HCT116 (cell line): ENCODE measurements around the gene MYPN. TPM values are rescaled to one million over a fixed set of nuclear protein-coding genes. Genes with fewer than 3 reads are reported as not detected.
A peak's percentile ranks its signal among the peaks of the same experiment; 100 is the strongest.

Experiments used
- ATAC-seq: fragments of 200-7000 bp; cut with Tn5 transposase; 2 replicates; pipeline ENCODE4 v1.9.1; 2020; ENCODE audit warnings: mild to moderate bottlenecking, moderate library complexity
- BruUV-seq: library from RNA; stranded (reverse); fragments of 400-500 nt; replicated peaks from 2 replicates; lab custom pipeline; 2021; lab: Mats Ljungman, UMichigan
- CTCF ChIA-PET: fragments of 300-600 bp; sonication (Branson Sonifier 250); formaldehyde crosslinking; loops from one replicate; lab custom pipeline; 2021; ENCODE audit warnings: antibody characterized with exemption; lab: Charles Lee
- POLR2A ChIA-PET: fragments of 300-600, 350-600 bp; sonication (Branson Sonifier 250); formaldehyde crosslinking; loops from one replicate; lab custom pipeline; 2021; ENCODE audit warnings: antibody characterized with exemption; lab: Charles Lee
- RAD21 ChIA-PET, 2 experiments: fragments of 300-600 bp; sonication (Branson Sonifier 250); formaldehyde crosslinking; loops; one replicate each; lab custom pipeline; 2023; ENCODE audit warnings: low total read pairs in 2 of 2; ENCODE audit not compliant: uncharacterized antibody in 2 of 2, unreplicated experiment in 2 of 2, low non-redundant PET in 1 of 2; lab: Charles Lee
- DNase-seq: peaks from one replicate; pipeline ENCODE4 v3.0.0-alpha.2; 2010; ENCODE audit warnings: low read depth, low spot score
- H2AFZ ChIP-seq: fragments of 200-600 bp; shearing (Covaris generic), sonication (generic); 2 replicates; pipeline ENCODE4 v1.6.1; 2017; ENCODE audit warnings: low read depth, mixed run types, mixed read lengths, antibody characterized with exemption, low read length; ENCODE audit not compliant: poor library complexity, severe bottlenecking
- H3K27ac ChIP-seq: 2 replicates; pipeline ENCODE4 v1.5.1; 2012; ENCODE audit warnings: low read depth, low read length
- H3K27me3 ChIP-seq: fragments of 200-600 bp; sonication (generic); 2 replicates; pipeline ENCODE4 v1.6.1; 2016; ENCODE audit warnings: mixed run types, low read length, mixed read lengths; ENCODE audit not compliant: insufficient read depth
- H3K36me3 ChIP-seq, 2 experiments: fragments of 200-500 bp in 1 of 2; fragments of 200-600 bp in 1 of 2; sonication (Bioruptor generic) in 1 of 2; sonication (generic) in 1 of 2; 2 replicates each; pipeline versions ENCODE4 v1.5.1 to v1.6.1; 2014 to 2016; ENCODE audit warnings: low read length in 2 of 2, inconsistent platforms in 1 of 2, mixed read lengths in 1 of 2, mixed run types in 1 of 2; ENCODE audit not compliant: insufficient read depth in 2 of 2, control insufficient read depth in 1 of 2
- H3K4me1 ChIP-seq, 2 experiments: fragments of 200-600 bp in 1 of 2; sonication (generic) in 1 of 2; 2 replicates each; pipeline versions ENCODE4 v1.5.1 to v1.6.1; 2012 to 2017; ENCODE audit warnings: low read length in 2 of 2, inconsistent platforms in 1 of 2, mild to moderate bottlenecking in 1 of 2, mixed read lengths in 1 of 2, mixed run types in 1 of 2, moderate library complexity in 1 of 2; ENCODE audit not compliant: insufficient read depth in 2 of 2, control insufficient read depth in 1 of 2
- H3K4me2 ChIP-seq: fragments of 200-600 bp; sonication (generic); 2 replicates; pipeline ENCODE4 v1.6.1; 2017; ENCODE audit warnings: mixed run types, low read length, mixed read lengths
- H3K4me3 ChIP-seq, 2 experiments: fragments of 200-600 bp in 1 of 2; sonication (generic) in 1 of 2; replicated peaks in 1 of 2; 2 replicates each; pipeline ENCODE4 v1.5.1; 2011 to 2016; ENCODE audit warnings: low read length in 2 of 2, control low read depth in 1 of 2, low read depth in 1 of 2, mild to moderate bottlenecking in 1 of 2, mixed read lengths in 1 of 2, mixed run types in 1 of 2
- H3K79me2 ChIP-seq: fragments of 200-600 bp; sonication (generic); 2 replicates; pipeline ENCODE4 v1.6.1; 2017; ENCODE audit warnings: mild to moderate bottlenecking, mixed run types, low read length, moderate library complexity, mixed read lengths; ENCODE audit not compliant: insufficient read depth
- H3K9ac ChIP-seq: fragments of 200-600 bp; sonication (generic); 2 replicates; pipeline ENCODE4 v1.6.1; 2016; ENCODE audit warnings: low read length, mixed read lengths
- H3K9me2 ChIP-seq: fragments of 200-600 bp; sonication (generic), shearing (Covaris generic); 2 replicates; pipeline ENCODE4 v1.6.1; 2017; ENCODE audit warnings: mixed run types, mild to moderate bottlenecking, moderate library complexity; ENCODE audit not compliant: insufficient read depth
- H3K9me3 ChIP-seq, 2 experiments: fragments of 200-500 bp in 1 of 2; fragments of 200-600 bp in 1 of 2; sonication (Bioruptor generic) in 1 of 2; sonication (generic) in 1 of 2; 2 replicates each; pipeline ENCODE4 v1.6.1; 2014 to 2017; ENCODE audit warnings: low read length in 2 of 2, mixed read lengths in 2 of 2, inconsistent platforms in 1 of 2, low read depth in 1 of 2, mild to moderate bottlenecking in 1 of 2, mixed run types in 1 of 2, moderate library complexity in 1 of 2; ENCODE audit not compliant: control insufficient read depth in 1 of 2, insufficient read depth in 1 of 2
- H4K20me1 ChIP-seq: fragments of 200-600 bp; sonication (generic), shearing (Covaris generic); 2 replicates; pipeline ENCODE4 v1.6.1; 2017; ENCODE audit warnings: mixed run types, mild to moderate bottlenecking, moderate library complexity; ENCODE audit not compliant: insufficient read depth
- CEBPB ChIP-seq: IDR thresholded peaks from 2 replicates; pipeline ENCODE4 v1.6.1; 2012; ENCODE audit warnings: low read depth
- EGR1 ChIP-seq: IDR thresholded peaks from 2 replicates; pipeline ENCODE4 v1.6.1; 2012; ENCODE audit warnings: low read depth
- EZH2phosphoT487 ChIP-seq: fragments of 200-600 bp; IDR thresholded peaks from 2 replicates; pipeline ENCODE4 v1.6.1; 2018; ENCODE audit warnings: antibody characterized with exemption, borderline replicate concordance
- POLR2AphosphoS5 ChIP-seq: IDR thresholded peaks from 2 replicates; pipeline ENCODE4 v1.6.1; 2011; ENCODE audit warnings: mild to moderate bottlenecking, low read depth, low read length, moderate library complexity
- SRF ChIP-seq: IDR thresholded peaks from 2 replicates; pipeline ENCODE4 v1.6.1; 2012; ENCODE audit warnings: low read depth
- intact Hi-C: fragments of 100-400 bp; cut with micrococcal nuclease; formaldehyde crosslinking; loops from 2 replicates; pipeline ENCODE4 v1.10.0; 2022
- total RNA-seq: library from RNA; stranded (reverse); gene quantifications from one replicate; pipeline ENCODE4 v1.2.1, GENCODE V29; 2021; ENCODE audit not compliant: unreplicated experiment
- TF ChIP-seq, protein P1 (sequence below): IDR thresholded peaks from 2 replicates; pipeline ENCODE4 v1.6.1; 2011; ENCODE audit warnings: mild to moderate bottlenecking, low read length, moderate library complexity; ENCODE audit not compliant: insufficient replicate concordance; ENCODE audit errors: extremely low read depth
- TF ChIP-seq, protein P2 (sequence below), 3 experiments: fragments of 200-600 bp in 1 of 3; sonication (generic) in 1 of 3; IDR thresholded peaks in 2 of 3; conservative IDR thresholded peaks in 1 of 3; 2 replicates each; pipeline ENCODE4 v1.5.1; 2012 to 2017; ENCODE audit warnings: low read depth in 2 of 3, low read length in 2 of 3, antibody characterized with exemption in 1 of 3, borderline replicate concordance in 1 of 3, control low read depth in 1 of 3, mild to moderate bottlenecking in 1 of 3, mixed read lengths in 1 of 3, mixed run types in 1 of 3, moderate library complexity in 1 of 3; ENCODE audit not compliant: insufficient read depth in 1 of 3
- TF ChIP-seq, protein P3 (sequence below): IDR thresholded peaks from 2 replicates; pipeline ENCODE4 v1.6.1; 2012; ENCODE audit warnings: low read depth

Gene MYPN
- total RNA-seq, 1 experiment from 2014 or later: 0.34 TPM

DNA sequence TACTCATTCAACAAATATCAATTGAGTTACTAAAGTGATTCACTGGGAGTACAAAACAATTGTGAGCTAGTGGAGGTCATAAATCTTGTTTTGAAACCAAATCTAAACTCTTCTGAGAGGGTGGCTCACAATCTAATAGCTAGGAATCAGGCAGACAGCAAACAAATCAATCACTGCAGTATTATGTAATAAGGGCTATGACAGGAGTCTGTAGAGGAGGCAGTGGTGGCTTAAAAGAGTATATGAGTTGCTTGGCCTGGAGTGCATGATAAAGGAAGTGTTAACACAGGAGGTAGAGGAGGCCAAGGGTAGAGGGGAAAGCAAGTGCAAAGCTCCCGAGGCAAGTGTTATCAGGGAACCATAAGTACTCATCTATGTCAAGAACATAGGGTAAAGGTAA, 16.5 kb downstream of the MYPN start:
- DNase-seq (no peak), ATAC-seq (no peak)
- Histone ChIP-seq H3K79me2 (no peaks in the 10 kb centered on the region), H3K9me2 (no peaks in the 10 kb centered on the region), H3K4me1 (no peaks in the 10 kb centered on the region), H3K27me3 (no peaks in the 10 kb centered on the region), H2AFZ (no peak overlapping the region), H3K36me3 (no peaks in the 10 kb centered on the region), H3K9ac (no peak overlapping the region), H3K4me3 (no peak overlapping the region), H3K4me2 (no peak overlapping the region), H3K27ac (no peak overlapping the region), H4K20me1 (no peaks in the 10 kb centered on the region), H3K9me3 (no peaks in the 10 kb centered on the region)
- ChIA-PET RAD21 (no interaction called here), POLR2A (interaction anchor here (0.6 kb wide), 1 partner anchor 1052 kb away, joined by 3 read pairs; no protein-coding TSS in a partner anchor), CTCF (no interaction called here)
- no TSS peak for BruUV-seq
- intact Hi-C loops: no loop called here
- TF ChIP-seq, protein P1, sequence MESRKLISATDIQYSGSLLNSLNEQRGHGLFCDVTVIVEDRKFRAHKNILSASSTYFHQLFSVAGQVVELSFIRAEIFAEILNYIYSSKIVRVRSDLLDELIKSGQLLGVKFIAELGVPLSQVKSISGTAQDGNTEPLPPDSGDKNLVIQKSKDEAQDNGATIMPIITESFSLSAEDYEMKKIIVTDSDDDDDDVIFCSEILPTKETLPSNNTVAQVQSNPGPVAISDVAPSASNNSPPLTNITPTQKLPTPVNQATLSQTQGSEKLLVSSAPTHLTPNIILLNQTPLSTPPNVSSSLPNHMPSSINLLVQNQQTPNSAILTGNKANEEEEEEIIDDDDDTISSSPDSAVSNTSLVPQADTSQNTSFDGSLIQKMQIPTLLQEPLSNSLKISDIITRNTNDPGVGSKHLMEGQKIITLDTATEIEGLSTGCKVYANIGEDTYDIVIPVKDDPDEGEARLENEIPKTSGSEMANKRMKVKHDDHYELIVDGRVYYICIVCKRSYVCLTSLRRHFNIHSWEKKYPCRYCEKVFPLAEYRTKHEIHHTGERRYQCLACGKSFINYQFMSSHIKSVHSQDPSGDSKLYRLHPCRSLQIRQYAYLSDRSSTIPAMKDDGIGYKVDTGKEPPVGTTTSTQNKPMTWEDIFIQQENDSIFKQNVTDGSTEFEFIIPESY: no peak
- TF ChIP-seq POLR2AphosphoS5: no peak
- TF ChIP-seq, protein P2, sequence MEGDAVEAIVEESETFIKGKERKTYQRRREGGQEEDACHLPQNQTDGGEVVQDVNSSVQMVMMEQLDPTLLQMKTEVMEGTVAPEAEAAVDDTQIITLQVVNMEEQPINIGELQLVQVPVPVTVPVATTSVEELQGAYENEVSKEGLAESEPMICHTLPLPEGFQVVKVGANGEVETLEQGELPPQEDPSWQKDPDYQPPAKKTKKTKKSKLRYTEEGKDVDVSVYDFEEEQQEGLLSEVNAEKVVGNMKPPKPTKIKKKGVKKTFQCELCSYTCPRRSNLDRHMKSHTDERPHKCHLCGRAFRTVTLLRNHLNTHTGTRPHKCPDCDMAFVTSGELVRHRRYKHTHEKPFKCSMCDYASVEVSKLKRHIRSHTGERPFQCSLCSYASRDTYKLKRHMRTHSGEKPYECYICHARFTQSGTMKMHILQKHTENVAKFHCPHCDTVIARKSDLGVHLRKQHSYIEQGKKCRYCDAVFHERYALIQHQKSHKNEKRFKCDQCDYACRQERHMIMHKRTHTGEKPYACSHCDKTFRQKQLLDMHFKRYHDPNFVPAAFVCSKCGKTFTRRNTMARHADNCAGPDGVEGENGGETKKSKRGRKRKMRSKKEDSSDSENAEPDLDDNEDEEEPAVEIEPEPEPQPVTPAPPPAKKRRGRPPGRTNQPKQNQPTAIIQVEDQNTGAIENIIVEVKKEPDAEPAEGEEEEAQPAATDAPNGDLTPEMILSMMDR (IDR thresholded peaks at IDR 0.05 in 2 of 3, conservative IDR thresholded peaks at IDR 0.05 in 1 of 3; ENCODE audit: borderline replicate concordance in 1 of 3, insufficient read depth in 1 of 3, low read depth in 2 of 3, low read length in 2 of 3): no peak

GRCh38 chr10:68128015-68128414, 18.7 kb downstream of the MYPN start:
- CTCF ChIA-PET: no interaction called here
- no TSS peak for BruUV-seq
- Histone ChIP-seq H3K4me3 (no peak overlapping the region), H3K27me3 (no peaks in the 10 kb centered on the region), H4K20me1 (no peaks in the 10 kb centered on the region), H3K9me3 (no peaks in the 10 kb centered on the region), H3K9me2 (no peaks in the 10 kb centered on the region), H2AFZ (peak overlapping the region; percentile 11), H3K4me1 (no peaks in the 10 kb centered on the region), H3K4me2 (no peak overlapping the region), H3K36me3 (no peaks in the 10 kb centered on the region), H3K9ac (no peak overlapping the region), H3K27ac (no peak overlapping the region), H3K79me2 (no peaks in the 10 kb centered on the region)
- POLR2A ChIA-PET: no interaction called here
- RAD21 ChIA-PET: no interaction called here
- DNase-seq (no peak), ATAC-seq (no peak)
- intact Hi-C loops: no loop called here
- TF ChIP-seq EZH2phosphoT487: no peak
- no peak for TF ChIP-seq EGR1
- TF ChIP-seq SRF: no peak
- TF ChIP-seq, protein P3, sequence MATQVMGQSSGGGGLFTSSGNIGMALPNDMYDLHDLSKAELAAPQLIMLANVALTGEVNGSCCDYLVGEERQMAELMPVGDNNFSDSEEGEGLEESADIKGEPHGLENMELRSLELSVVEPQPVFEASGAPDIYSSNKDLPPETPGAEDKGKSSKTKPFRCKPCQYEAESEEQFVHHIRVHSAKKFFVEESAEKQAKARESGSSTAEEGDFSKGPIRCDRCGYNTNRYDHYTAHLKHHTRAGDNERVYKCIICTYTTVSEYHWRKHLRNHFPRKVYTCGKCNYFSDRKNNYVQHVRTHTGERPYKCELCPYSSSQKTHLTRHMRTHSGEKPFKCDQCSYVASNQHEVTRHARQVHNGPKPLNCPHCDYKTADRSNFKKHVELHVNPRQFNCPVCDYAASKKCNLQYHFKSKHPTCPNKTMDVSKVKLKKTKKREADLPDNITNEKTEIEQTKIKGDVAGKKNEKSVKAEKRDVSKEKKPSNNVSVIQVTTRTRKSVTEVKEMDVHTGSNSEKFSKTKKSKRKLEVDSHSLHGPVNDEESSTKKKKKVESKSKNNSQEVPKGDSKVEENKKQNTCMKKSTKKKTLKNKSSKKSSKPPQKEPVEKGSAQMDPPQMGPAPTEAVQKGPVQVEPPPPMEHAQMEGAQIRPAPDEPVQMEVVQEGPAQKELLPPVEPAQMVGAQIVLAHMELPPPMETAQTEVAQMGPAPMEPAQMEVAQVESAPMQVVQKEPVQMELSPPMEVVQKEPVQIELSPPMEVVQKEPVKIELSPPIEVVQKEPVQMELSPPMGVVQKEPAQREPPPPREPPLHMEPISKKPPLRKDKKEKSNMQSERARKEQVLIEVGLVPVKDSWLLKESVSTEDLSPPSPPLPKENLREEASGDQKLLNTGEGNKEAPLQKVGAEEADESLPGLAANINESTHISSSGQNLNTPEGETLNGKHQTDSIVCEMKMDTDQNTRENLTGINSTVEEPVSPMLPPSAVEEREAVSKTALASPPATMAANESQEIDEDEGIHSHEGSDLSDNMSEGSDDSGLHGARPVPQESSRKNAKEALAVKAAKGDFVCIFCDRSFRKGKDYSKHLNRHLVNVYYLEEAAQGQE: no peak
- no peak for TF ChIP-seq CEBPB
- TF ChIP-seq, protein P1: no peak
